Gastroesophageal sphincter (tissue), 3 donors: ENCODE data around the gene MEGF8.

Source experiments
- POLR2AphosphoS5 ChIP-seq: sonication (generic); formaldehyde crosslinking; IDR thresholded peaks from one replicate; pipeline ENCODE4 v1.6.1; 2017; ENCODE audit warnings: antibody characterized with exemption
- TF ChIP-seq, protein P1 (sequence below), 4 experiments: fragments of 200-600 bp in 2 of 4; fragments of 450-650 bp in 2 of 4; sonication (generic) in 1 of 4; IDR thresholded peaks; one replicate each; pipeline ENCODE4 v1.5.1; 2017 to 2019; ENCODE audit warnings: antibody characterized with exemption in 4 of 4, mild to moderate bottlenecking in 2 of 4, moderate library complexity in 2 of 4

DNA sequence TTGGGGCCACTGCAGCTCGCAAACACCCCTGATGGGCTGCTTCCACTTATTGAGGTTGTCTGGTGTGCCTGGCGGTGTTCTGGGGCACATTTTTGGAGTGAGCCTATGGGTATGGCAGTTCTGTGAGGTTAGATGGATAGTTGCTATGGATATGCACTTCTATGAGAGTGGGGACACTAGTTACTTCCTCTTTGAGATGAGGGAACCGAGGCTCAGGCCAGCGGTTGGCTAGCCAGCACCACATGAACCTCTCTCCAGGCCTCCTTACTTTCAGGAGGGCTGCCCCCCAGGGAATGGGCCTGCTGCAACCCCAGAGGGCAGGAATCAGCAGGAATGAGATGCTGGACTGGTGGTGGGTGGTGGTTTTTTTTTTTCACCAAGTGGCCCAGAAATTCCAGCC lies 37.0 kb upstream of the MEGF8 start:
- TF ChIP-seq, protein P1, sequence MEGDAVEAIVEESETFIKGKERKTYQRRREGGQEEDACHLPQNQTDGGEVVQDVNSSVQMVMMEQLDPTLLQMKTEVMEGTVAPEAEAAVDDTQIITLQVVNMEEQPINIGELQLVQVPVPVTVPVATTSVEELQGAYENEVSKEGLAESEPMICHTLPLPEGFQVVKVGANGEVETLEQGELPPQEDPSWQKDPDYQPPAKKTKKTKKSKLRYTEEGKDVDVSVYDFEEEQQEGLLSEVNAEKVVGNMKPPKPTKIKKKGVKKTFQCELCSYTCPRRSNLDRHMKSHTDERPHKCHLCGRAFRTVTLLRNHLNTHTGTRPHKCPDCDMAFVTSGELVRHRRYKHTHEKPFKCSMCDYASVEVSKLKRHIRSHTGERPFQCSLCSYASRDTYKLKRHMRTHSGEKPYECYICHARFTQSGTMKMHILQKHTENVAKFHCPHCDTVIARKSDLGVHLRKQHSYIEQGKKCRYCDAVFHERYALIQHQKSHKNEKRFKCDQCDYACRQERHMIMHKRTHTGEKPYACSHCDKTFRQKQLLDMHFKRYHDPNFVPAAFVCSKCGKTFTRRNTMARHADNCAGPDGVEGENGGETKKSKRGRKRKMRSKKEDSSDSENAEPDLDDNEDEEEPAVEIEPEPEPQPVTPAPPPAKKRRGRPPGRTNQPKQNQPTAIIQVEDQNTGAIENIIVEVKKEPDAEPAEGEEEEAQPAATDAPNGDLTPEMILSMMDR (IDR thresholded peaks at IDR 0.05) = no peak
- TF ChIP-seq POLR2AphosphoS5 = no peak
